Measurements from ENCODE around the gene GRIP1.
A peak's percentile ranks its signal among the peaks of the same experiment; 100 is the strongest.

Gene GRIP1

DNA sequence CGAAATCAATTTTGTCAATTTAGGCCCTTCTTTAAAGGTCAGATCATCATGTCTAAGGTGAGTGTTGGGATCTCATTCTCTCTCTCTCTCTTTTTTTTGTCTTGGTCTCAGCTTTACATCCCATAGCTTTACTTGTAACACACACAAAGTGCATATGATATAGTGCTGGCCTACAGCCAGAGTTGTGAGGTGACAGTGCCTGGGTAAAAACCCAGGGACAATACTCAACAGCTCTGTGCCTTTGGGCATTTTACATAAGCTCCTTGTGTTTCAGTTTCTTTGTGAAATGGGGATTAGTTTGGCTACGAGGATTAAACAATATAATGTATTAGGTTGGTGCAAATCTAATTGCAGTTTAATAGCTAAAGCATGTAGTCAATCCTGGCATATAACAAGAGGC is 40.2 kb downstream of the GRIP1 start:
- no peak for DNase-seq

GRCh38 chr12:66637699-66638301 is 41.1 kb downstream of the GRIP1 start:
- no peak for DNase-seq

DNA sequence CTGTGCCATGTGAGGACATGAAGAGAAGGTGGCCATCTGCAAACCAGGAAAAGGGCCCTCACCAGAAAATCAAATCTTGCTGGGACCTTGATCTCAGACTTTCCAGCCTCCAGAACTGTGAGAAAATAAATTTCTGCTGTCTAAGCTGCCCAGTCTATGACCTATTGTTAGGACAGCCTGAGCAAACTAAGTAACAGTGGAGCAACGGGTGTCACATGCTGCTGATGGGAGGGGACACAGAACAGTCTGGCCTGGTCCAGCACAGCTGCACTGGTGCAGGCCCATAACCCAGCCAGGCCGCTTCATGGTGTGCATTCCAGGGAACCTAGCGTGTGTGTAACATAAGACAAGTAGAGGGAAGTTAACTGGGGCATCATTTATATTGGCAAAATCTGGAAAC is 42.1 kb downstream of the GRIP1 start:
- DNase-seq = no peak

GRCh38 chr12:66633676-66634075 is 45.2 kb downstream of the GRIP1 start:
- no peak for DNase-seq

- no peak for DNase-seq
Observed at GRCh38 chr12:66629138-66629870, 49.6 kb downstream of the GRIP1 start.

- no peak for DNase-seq
Observed at GRCh38 chr12:66627988-66628317, 50.9 kb downstream of the GRIP1 start.

GRCh38 chr12:66627270-66627987 is 51.4 kb downstream of the GRIP1 start:
- no peak for DNase-seq

GRCh38 chr12:66624806-66625205 is 54.1 kb downstream of the GRIP1 start:
- no peak for DNase-seq

GRCh38 chr12:66623455-66623854 is 55.4 kb downstream of the GRIP1 start:
- peak; percentile 50 to 57 for DNase-seq

GRCh38 chr12:66620688-66621087 is 58.2 kb downstream of the GRIP1 start:
- peak; percentile 39 to 42 for DNase-seq

- no peak for DNase-seq
Observed at GRCh38 chr12:66620026-66620425, 58.9 kb downstream of the GRIP1 start.

GRCh38 chr12:66617991-66618390 is 60.9 kb downstream of the GRIP1 start:
- DNase-seq = no peak

DNA sequence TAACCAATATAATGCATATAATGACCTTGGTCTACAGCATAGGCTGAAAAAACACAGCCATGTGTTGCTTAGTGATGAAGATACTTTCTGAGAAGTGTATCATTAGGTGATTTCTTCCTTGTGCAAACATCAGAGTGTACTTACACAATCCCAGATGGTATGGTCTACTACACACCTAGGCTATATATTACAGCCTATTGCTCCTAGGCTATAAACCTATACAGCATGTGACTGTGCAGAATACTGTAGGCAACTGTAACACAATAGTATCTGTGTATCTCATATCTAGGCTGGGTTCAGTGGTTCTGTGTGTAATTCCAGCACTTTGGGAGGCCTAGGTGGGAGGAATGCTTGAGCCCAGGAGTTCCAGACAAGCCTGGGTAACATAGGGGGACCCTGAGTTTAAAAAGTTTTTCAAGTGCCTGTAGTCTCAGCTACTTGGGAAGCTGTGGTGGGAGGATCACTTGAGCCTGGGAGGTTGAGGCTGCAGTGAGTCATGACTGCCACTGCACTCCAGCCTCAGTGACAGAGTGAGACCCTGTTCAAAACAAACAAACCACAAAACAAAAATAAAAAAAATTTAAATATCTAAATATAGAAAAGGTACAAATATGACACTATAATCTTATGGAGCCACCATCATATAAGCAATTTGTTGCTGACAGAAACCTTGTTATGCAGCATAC is 66.6 kb downstream of the GRIP1 start:
- DNase-seq = no peak

GRCh38 chr12:66607147-66607546 is 71.7 kb downstream of the GRIP1 start:
- no peak for DNase-seq

- DNase-seq = no peak
Observed at GRCh38 chr12:66605293-66605692, 73.6 kb downstream of the GRIP1 start.

DNA sequence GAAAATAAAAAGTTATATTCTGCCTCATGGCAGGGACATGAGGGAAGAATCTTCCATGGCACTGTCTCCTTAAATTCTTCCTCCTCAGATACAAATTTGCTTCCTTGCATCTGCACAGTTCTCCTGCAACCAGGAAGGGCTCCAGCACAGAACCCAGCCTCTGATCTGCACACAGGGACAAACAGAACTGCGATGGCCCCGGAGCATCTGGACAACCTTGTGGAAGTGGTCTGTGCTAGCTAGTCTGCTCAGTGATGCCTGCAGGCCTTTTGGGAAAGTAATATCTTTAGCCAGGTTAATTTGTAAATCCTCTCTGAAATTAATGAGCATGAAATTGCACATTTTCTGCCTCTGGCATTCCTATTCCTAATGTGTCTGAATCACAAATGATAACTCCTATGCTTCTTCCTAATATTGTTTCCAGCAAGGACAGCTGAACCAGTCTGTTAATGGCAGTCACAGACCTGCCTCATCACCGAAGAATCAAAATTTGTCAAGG is 74.8 kb downstream of the GRIP1 start:
- DNase-seq = no peak

- no peak for DNase-seq
Observed at GRCh38 chr12:66603461-66603860, 75.4 kb downstream of the GRIP1 start.

DNA sequence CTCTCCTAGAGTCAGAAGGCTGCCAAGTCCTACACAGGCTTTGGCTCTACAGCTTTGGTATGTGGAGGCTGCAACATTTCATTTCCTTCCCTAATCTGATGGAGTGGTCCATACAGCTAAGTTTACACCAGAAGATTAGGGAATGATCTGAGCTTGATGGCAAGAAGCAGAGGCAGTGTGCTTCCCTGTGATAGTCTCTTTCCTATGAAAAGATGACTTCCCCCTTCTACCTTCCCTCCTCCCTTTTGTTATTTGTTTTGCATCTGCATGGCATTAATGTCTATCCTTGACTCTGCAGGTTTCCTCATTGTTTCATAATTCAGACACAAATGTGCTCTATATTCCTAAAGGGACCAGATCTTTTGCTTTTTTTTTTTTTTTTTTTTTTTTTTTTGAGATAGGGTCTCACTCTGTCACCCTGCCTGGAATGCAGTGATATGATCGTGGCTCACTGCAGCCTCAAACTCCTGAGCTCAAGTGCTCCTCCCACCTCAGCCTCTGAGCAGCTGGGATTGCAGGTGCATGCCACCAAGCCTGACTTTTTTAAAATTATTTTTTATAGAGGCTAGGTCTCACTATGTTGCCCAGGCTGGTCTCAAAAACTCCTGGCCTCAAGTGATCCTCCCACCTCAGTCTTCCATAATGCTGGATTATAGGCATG is 76.3 kb downstream of the GRIP1 start:
- peak in 1 of 2 experiments; percentile 20 for DNase-seq

GRCh38 chr12:66600903-66601302 is 78.0 kb downstream of the GRIP1 start:
- no peak for DNase-seq

DNA sequence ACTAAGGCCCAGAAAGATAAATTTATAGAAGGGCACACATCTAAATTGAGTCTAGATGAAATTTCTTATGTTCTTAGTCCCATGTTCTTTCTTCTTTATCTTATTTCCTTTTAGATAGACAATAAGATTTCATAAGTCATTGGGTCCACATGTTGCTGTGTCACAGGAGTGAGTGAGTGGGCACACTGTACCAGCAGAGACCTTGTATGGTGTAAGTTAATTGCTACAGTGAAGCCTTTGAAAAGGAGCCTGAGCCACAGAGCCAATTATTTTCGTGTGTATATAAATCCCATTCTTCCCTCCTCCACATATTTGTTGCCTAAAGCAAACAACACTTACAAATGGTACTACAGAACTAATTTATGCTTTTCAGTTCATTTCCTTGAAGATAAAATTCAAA is 79.1 kb downstream of the GRIP1 start:
- no peak for DNase-seq

GRCh38 chr12:66598608-66599007 is 80.3 kb downstream of the GRIP1 start:
- DNase-seq = no peak

DNA sequence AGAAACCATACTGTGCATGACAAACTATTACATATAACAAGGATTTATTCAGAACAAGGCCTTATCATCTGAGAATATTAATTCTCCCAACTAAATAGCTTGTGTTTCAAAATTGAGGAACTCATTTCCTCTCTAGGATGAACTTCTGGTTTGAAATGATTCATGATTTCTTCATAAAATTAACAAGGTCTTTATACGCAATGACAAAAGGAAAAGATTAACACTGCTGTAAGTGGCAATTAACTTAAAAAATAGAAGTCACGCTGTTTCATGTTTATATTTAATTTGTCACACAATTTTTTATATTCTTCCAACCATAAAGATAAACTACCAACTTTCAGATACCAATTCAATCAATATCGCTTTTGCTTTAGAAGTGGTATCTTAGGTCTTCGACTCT is 80.8 kb downstream of the GRIP1 start:
- DNase-seq = no peak

GRCh38 chr12:66596199-66596598 is 82.7 kb downstream of the GRIP1 start:
- DNase-seq = no peak
